Stomach (tissue), 9 donors: ENCODE measurements around the gene RSRC1. TPM values are rescaled to one million over a fixed set of nuclear protein-coding genes. Genes with fewer than 3 reads are reported as not detected.

Experiments
- DNase-seq, 2 donors: peaks; one replicate each; pipeline versions ENCODE4 v3.0.0 to v3.0.0-alpha.2; 2013 to 2019
- H3K27ac ChIP-seq, 5 donors: fragments of 200-600 bp in 4 of 5; sonication (generic) in 4 of 5; one replicate each; pipeline ENCODE4 v1.5.1; 2013 to 2019; ENCODE audit warnings: mild to moderate bottlenecking in 1 of 5, moderate library complexity in 1 of 5
- H3K27me3 ChIP-seq, 3 donors: fragments of 200-600 bp; sonication (generic); one replicate each; pipeline ENCODE4 v1.5.1; 2017 to 2019; ENCODE audit warnings: mixed run types in 1 of 3
- H3K36me3 ChIP-seq, 4 donors: fragments of 200-600 bp; sonication (generic); 1 replicate in 3 of 4; 2 replicates in 1 of 4; pipeline ENCODE4 v1.5.1; 2016 to 2019
- H3K4me1 ChIP-seq, 4 donors: fragments of 200-600 bp; sonication (generic); one replicate each; pipeline ENCODE4 v1.5.1; 2016 to 2019
- H3K4me3 ChIP-seq, 4 donors: fragments of 200-600 bp; sonication (generic) in 3 of 4; one replicate each; pipeline ENCODE4 v1.5.1; 2016 to 2019; ENCODE audit warnings: mild to moderate bottlenecking in 1 of 4
- H3K9me3 ChIP-seq, 4 donors: fragments of 200-600 bp; sonication (generic); one replicate each; pipeline ENCODE4 v1.5.1; 2016 to 2019
- EP300 ChIP-seq: sonication (generic); formaldehyde crosslinking; IDR thresholded peaks from one replicate; pipeline ENCODE4 v1.6.1; 2017; ENCODE audit warnings: antibody characterized with exemption
- POLR2A ChIP-seq, 4 donors: fragments of 450-650 bp; IDR thresholded peaks; one replicate each; pipeline ENCODE4 v1.6.1; 2016; ENCODE audit warnings: antibody characterized with exemption in 4 of 4, control low read depth in 2 of 4, mild to moderate bottlenecking in 1 of 4, moderate library complexity in 1 of 4
- POLR2AphosphoS5 ChIP-seq, 3 donors: sonication (generic); formaldehyde crosslinking; IDR thresholded peaks; one replicate each; pipeline ENCODE4 v1.6.1; 2016; ENCODE audit warnings: antibody characterized with exemption in 3 of 3
- WGBS, 5 donors: extraction: QIAGEN DNeasy Blood & Tissue Kit in 3 of 5; methylation state at CpG; one replicate each; pipeline versions ENCODE4 v1.1.5 to v1.1.7; 2013 to 2018; 5-methylcytosine and 5-hydroxymethylcytosine counted together
- intact Hi-C: fragments of 100-400 bp; cut with DNase I; formaldehyde crosslinking; loops from one replicate; pipeline ENCODE4 v1.15.1; 2023; ENCODE audit warnings: low total_unique reads
- polyA plus RNA-seq, 3 donors: library from polyadenylated mRNA; stranded (reverse); fragments of 200-250 nt; gene quantifications; one replicate each; pipeline ENCODE4 v1.2.3, GENCODE V29; 2013
- total RNA-seq, 5 donors: library from RNA; depleted of rRNA; stranded (reverse); fragments of >200 nt; gene quantifications; one replicate each; pipeline versions ENCODE4 v1.1.0 to v1.2.3, GENCODE V29; 2014 to 2016
- TF ChIP-seq, protein P1 (sequence below), 7 experiments: fragments of 450-650 bp in 4 of 7; fragments of 200-600 bp in 3 of 7; sonication (generic) in 3 of 7; IDR thresholded peaks; one replicate each; pipeline ENCODE4 v1.5.1; 2016 to 2019; ENCODE audit warnings: antibody characterized with exemption in 7 of 7, control low read depth in 2 of 7, mild to moderate bottlenecking in 1 of 7
- donor health status: healthy with polysubstance abuse.
- donor health status: Bipolar disorder and iron deficiency.
- donor health status: healthy.

RSRC1 gene
- total and polyA plus RNA-seq, 8 donors, result 1.7 to 502 (median 12.0) TPM

DNA sequence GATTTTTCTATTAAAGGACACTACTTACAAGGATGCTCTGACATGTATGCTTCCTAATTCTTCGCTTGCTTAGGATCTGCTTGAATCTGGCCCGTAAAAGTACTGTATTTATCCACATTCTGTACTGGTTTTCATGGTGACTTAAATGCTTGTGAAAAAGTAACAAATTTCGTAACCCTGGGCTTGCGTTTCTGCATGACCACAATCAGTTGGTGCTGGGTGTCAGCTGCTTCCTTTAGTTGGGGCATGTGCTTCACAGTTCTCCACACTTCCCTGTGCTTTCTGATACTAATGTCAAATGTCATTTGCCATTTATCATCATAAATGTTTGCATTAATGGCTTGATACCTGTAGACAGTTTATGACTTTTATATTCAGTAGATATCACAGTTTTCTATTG lies 242.7 kb downstream of the RSRC1 start:
- WGBS, 5 donors, result 85 to 88% (median 86%) methylated on average over 4 of the region's 4 CpGs
- Histone ChIP-seq H3K4me3 (no peak overlapping the region), H3K4me1 (no peaks in the 10 kb centered on the region), H3K27me3 (no peaks in the 10 kb centered on the region), H3K27ac (no peak overlapping the region), H3K36me3 (no peaks in the 10 kb centered on the region), H3K9me3 (no peaks in the 10 kb centered on the region)
- intact Hi-C loops, result no loop called here
- DNase-seq, result peak in 1 of 2 donors; percentile 13
- no peak for TF ChIP-seq EP300
- no peak for TF ChIP-seq POLR2AphosphoS5 (IDR thresholded peaks at IDR 0.05)
- TF ChIP-seq, protein P1, sequence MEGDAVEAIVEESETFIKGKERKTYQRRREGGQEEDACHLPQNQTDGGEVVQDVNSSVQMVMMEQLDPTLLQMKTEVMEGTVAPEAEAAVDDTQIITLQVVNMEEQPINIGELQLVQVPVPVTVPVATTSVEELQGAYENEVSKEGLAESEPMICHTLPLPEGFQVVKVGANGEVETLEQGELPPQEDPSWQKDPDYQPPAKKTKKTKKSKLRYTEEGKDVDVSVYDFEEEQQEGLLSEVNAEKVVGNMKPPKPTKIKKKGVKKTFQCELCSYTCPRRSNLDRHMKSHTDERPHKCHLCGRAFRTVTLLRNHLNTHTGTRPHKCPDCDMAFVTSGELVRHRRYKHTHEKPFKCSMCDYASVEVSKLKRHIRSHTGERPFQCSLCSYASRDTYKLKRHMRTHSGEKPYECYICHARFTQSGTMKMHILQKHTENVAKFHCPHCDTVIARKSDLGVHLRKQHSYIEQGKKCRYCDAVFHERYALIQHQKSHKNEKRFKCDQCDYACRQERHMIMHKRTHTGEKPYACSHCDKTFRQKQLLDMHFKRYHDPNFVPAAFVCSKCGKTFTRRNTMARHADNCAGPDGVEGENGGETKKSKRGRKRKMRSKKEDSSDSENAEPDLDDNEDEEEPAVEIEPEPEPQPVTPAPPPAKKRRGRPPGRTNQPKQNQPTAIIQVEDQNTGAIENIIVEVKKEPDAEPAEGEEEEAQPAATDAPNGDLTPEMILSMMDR (IDR thresholded peaks at IDR 0.05), result no peak
- no peak for TF ChIP-seq POLR2A (IDR thresholded peaks at IDR 0.05)

DNA sequence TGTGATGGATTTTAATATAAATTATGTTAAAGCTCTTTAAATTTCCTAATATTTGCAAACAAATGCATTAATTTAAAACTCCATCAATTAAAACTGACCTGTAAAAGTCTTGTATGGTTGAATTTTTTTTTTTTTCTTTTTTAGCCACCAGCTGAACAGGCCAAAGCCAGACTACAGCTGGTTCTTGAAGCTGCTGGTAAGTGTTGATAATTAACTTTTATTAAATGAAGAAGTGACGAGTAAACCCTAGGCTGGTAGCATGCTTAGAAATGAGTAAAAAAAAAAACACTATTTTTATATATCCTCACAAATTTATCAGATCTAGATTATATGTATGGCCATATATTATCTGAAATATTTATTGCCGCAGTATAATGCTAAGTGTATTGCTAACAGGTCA lies 244.8 kb downstream of the RSRC1 start:
- Histone ChIP-seq H3K4me3 (no peak overlapping the region), H3K27me3 (no peaks in the 10 kb centered on the region), H3K4me1 (no peaks in the 10 kb centered on the region), H3K27ac (no peak overlapping the region), H3K9me3 (no peaks in the 10 kb centered on the region), H3K36me3 (peaks cover 0 to 6% (median 3%) of the 10 kb centered on the region in 4 donors)
- no peak for DNase-seq
- intact Hi-C loops, result no loop called here
- WGBS, 5 donors, result 93 to 97% (median 95%) methylated on average over 2 of the region's 2 CpGs
- TF ChIP-seq POLR2A (IDR thresholded peaks at IDR 0.05), result no peak
- TF ChIP-seq POLR2AphosphoS5 (IDR thresholded peaks at IDR 0.05), result no peak
- TF ChIP-seq, protein P1 (IDR thresholded peaks at IDR 0.05), result no peak
- no peak for TF ChIP-seq EP300

GRCh38 chr3:158355623-158356588 lies 246.0 kb downstream of the RSRC1 start:
- Histone ChIP-seq H3K9me3 (no peaks in the 10 kb centered on the region), H3K4me3 (no peak overlapping the region), H3K4me1 (no peaks in the 10 kb centered on the region), H3K27ac (no peak overlapping the region), H3K27me3 (no peaks in the 10 kb centered on the region), H3K36me3 (peaks cover 0 to 13% (median 3%) of the 10 kb centered on the region in 4 donors)
- TF ChIP-seq POLR2A (IDR thresholded peaks at IDR 0.05), result no peak
- intact Hi-C loops, result no loop called here
- DNase-seq, result no peak
- WGBS, 5 donors, result 86 to 94% (median 91%) methylated on average over 4 of the region's 4 CpGs

GRCh38 chr3:158359339-158359738 lies 249.4 kb downstream of the RSRC1 start:
- H3K27me3 ChIP-seq, result no peaks in the 10 kb centered on the region
- WGBS, 5 donors, result 82 to 94% (median 91%) methylated on average over 2 to 6 of the region's 6 CpGs
- H3K27ac ChIP-seq, result no peak overlapping the region
- intact Hi-C loops, result no loop called here
- H3K4me3 ChIP-seq, result no peak overlapping the region
- H3K4me1 ChIP-seq, result no peaks in the 10 kb centered on the region
- DNase-seq, result no peak
- TF ChIP-seq, protein P1 (IDR thresholded peaks at IDR 0.05), result no peak
- no peak for TF ChIP-seq POLR2AphosphoS5 (IDR thresholded peaks at IDR 0.05)
- no peak for TF ChIP-seq POLR2A (IDR thresholded peaks at IDR 0.05)
- TF ChIP-seq EP300, result no peak
- H3K9me3 ChIP-seq, result no peaks in the 10 kb centered on the region
- peaks cover 0 to 13% (median 3%) of the 10 kb centered on the region in 4 donors for H3K36me3 ChIP-seq
